ENCODE results near the gene TUBGCP2.
A peak's percentile ranks its signal among the peaks of the same experiment; 100 is the strongest.
"Not testable (repeated sequence)": the region's sequence is repeated elsewhere in the genome, so short reads cannot be mapped to it uniquely, and the experiment has no call there.

The TUBGCP2 gene

DNA sequence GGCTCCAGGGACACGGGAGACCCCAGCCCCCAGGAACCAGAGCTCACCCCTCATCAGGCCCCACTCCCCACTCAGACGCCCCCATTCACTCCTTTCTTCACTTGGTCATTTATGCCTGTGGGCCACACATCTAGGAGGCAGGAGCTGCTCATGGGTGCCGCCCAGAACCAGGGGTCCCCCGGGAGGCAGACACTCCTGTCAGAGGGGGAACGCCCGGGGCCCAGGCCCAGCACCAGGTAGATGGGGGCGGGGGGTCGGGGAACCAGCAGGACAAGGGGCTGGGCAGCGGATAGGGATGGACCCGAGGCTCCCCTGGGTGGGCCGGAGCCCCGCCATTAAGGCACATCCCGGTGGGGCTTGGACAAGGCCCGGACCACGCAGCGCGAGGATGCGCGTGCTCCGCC lies 16.2 kb upstream of the TUBGCP2 start:
- DNase-seq (ENCODE audit: low spot score) = no peak

DNA sequence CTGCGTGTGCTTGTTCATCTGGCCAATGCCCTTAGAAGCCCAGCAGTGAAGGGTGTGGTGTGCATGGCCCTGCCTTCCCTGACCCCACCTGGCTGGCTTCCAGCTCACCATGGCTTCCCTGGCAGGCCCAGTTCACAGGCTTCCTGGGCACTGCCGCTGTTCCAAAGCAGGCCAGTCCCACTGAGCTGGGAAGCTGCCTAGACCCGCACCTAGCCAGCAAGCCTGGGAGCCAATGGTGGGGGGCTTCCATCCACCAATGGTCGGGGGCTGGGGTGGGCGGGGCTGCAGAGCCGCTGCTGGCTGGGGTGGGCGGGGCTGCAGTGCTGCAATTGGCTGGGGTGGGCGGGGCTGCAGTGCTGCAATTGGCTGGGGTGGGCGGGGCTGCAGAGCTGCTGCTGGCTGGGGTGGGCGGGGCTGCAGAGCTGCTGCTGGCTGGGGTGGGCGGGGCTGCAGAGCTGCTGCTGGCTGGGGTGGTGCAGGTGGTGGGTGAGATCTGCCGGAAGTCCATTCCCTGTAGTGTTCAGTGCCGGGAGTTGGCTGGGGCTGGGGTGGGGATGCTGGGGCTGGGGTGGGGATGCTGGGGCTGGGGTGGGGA lies 15.6 kb upstream of the TUBGCP2 start:
- peak; percentile 59 for DNase-seq (ENCODE audit: low spot score)

DNA sequence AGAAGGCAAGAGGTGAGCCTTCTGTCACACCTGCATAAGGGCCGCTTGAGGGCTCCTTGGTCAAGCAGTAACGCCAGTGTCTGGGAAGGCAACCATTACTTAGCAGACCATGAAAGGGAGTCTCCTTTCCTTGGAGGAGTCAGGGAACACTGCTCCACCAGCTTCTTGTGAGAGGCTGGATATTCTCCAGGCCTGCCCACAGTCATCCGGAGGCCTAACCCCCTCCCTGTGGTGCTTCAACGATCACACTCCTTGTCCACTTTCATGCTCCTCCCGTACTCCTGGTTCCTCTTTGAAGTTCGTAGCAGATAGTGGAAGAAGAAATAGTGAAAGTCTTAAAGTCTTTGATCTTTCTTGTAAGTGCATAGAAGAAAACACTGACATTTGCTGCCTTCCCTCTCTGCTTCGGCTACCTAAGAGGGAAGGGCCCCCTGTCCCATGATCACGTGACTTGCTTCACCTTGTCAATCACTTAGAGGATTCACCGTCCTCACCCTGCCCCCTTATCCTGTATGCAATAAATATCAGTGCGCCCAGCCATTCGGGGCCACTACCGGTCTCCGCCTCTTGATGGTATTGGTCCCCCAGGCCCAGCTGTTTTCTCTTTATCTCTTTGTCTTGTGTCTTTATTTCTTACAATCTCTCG lies 13.5 kb upstream of the TUBGCP2 start:
- DNase-seq (ENCODE audit: low spot score) = not testable (repeated sequence)

DNA sequence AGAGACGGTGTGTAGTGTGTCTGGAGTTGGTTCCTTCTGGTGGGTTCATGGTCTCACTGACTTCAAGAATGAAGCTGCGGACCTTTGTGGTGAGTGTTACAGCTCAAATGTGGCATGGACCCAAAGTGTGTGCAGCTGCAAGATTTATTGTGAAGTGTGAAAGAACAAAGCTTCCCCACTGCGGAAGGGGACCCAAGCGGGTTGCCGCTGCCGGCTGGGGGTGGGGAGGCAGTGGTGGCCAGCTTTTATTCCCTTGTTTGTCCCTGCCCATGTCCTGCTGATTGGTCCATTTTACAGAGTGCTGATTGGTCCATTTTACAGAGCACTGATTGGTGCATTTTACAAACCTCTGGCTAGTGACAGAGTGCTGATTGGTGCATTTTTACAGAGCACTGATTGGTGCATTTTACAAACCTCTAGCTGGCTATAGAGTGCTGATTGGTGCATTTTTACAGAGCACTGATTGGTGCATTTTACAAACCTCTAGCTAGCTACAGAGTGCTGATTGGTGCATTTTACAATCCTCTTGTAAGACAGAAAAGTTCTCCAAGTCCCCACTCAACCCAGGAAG lies 12.3 kb upstream of the TUBGCP2 start:
- not testable (repeated sequence) for DNase-seq (ENCODE audit: low spot score)

DNA sequence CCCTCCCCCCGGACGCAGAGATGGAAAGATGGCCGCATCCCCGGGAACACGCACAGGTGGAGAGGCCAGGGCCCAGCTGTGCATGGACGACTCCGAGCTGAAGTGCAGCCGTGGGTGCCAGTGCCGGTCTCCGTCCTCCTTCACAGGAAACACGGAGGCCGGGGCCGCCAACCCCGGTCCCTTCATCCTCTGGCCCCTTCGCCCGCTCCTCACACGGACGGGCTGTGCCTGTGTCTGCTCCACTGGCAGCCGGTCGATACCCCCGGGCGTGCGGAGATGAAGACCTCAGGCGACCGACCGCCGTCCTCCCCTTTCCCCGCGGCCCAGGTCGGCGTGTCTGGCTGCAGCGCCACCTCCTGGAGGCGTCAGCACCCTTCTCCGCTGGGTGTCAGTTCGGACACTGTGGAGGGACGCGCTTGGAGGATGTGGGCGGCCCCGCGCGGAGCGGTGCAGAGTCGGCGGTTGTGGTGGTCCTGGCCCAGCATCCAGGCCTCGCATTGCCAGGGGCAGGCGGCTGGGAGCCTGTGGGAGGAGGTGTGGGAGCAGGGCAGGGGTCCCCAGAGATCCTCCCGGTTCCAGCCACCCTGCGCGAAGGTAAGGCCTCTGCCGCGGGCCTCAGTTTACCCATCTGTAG lies 9.9 kb upstream of the TUBGCP2 start:
- DNase-seq (ENCODE audit: low spot score) = peak; percentile 72

DNA sequence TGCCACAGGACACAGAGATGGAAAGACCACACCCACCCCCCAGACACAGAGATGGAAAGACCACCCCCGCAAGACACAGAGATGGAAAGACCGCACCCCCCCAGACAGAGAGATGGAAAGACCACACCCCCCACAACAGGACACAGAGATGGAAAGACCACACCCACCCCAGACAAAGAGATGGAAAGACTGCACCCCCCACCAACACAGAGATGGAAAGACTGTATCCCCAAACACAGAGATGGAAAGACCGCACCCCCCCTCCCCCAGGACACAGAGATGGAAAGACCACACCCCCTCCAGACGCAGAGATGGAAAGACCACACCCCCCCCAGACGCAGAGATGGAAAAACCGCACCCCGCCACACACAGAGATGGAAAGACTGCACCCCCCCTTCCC lies 8.1 kb upstream of the TUBGCP2 start:
- no peak for DNase-seq (ENCODE audit: low spot score)

- no peak for DNase-seq (ENCODE audit: low spot score)
These were observed 7.6 kb upstream of the TUBGCP2 start for GRCh38 chr10:133316266-133316665.

DNA sequence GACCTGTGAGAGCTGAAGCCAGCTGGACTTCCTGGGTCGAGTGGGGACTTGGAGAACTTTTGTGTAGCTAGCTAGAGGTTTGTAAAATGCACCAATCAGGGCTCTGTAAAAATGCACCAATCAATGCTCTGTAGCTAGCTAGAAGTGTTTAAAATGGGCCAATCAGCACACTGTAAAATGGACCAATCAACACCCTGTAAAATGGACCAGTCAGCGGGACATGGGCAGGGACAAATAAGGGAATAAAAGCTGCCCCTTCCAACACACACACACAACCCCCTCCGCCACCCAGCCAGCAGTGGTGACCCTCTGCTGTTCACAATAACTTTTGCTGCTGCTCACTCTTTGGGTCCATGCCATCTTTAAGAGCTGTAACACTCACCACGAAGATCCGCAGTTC lies 7.2 kb upstream of the TUBGCP2 start:
- no peak for DNase-seq (ENCODE audit: low spot score)

DNA sequence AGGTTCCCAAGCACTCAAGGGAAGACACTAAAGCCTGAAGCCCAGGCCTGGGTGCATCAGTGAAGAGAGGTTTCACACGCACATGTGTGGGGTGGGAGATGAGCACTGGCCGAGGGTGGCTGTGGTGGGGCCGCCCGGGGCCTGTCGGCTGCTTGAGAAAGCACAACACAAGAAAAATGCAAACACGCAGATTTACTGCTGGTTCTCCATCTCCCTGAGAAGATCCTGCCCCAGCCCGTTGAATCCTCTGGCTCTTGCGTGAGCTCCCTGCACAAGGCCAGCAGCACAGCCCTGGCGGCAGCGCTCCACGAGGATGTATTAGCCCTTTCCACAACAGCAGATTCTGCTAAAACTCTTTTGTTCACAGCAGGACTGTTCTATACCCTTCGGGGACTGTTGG lies 6.2 kb upstream of the TUBGCP2 start:
- DNase-seq (ENCODE audit: low spot score) = no peak

DNA sequence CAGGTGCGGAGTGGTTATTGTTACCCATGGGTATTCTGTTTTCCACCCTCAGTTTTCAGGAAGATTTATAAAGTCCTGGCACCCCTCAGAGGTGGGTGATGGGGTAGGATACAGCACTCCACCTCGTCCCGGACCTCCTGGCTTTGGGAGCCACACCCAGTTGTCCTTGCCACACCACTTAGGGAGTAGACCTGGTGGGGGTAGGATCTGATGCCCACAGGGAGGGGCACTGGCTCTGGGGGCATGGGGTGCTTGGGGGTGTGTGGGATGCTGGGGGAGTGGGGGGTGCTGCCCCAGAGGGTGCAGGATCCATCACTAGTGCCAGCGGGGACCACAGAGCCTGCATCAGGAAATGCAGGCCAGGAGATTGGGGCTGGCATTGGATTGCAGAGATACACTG lies 4.5 kb upstream of the TUBGCP2 start:
- DNase-seq (ENCODE audit: low spot score) = no peak

GRCh38 chr10:133312769-133313145 lies 4.1 kb upstream of the TUBGCP2 start:
- no peak for DNase-seq (ENCODE audit: low spot score)

- DNase-seq (ENCODE audit: low spot score) = no peak
These were observed 3.5 kb upstream of the TUBGCP2 start for GRCh38 chr10:133312016-133312768.

DNA sequence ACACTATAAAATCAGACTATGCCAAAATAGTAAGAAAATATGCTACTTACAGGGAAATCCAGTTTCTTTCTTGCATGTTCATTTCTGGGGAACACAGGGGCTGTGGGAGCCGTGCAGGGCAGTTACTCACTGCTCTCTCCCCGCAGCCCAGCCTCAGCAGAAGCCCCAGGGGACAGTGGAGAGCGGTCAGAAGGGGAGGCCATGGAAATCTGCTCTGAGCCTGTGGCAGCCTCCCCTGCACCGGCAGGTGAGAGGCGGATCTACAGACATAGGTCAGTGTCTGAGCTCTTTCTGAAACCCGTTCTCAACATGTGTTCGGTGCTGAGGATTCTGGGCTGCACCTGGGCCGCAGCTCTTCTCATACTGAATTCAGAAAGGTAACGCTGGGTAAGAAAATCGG lies 2.9 kb upstream of the TUBGCP2 start:
- DNase-seq (ENCODE audit: low spot score) = no peak

- DNase-seq (ENCODE audit: low spot score) = no peak
These were observed 2.1 kb upstream of the TUBGCP2 start for GRCh38 chr10:133310789-133311188.

DNA sequence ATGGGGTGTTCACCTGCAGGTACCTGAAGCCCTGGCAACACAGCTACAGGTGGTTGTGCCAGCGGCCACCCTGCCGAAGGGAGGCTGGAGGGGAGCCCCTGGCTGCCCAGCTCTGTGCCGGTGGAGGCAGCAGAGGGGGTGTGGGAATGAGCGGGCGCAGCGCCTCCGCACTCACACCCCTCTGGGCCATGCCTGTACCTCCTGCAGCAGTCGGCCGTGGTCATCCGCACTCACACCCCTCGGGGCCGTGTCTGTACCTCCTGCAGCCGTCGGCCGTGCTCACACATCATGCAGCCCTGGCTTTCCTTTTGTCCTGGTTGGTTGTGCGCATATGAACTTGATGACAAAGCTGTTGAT lies 1.7 kb upstream of the TUBGCP2 start:
- no peak for DNase-seq (ENCODE audit: low spot score)

DNA sequence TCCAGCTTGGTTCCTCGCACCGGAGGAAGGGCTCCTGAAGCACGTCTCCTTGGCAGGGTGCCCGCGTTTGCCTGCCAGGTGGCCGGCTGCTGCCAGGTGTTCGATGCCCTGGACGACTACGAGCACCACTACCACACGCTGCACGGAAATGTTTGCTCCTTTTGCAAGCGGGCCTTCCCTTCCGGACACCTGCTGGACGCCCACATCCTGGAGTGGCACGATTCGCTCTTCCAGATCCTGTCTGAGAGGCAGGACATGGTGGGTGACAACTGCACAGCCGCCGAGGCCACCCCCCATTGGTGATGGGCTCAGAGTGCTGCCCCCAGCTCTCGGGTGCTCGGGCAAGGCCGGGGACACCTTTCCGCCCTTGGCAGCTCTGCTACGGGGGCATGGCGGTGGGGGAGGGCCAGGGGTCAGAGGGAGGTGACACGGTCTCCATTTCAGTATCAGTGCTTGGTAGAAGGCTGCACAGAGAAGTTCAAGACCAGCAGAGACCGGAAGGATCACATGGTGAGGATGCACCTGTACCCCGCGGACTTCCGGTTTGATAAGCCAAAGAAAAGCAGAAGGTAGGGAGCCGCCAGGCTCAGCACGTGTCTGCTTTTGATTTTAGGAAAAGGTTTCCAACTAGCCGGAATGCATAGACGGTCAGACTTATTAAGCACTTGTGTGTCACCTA lies 1.2 kb upstream of the TUBGCP2 start:
- DNase-seq (ENCODE audit: low spot score) = no peak

GRCh38 chr10:133309100-133309719 lies 538 bp upstream of the TUBGCP2 start:
- DNase-seq (ENCODE audit: low spot score) = peak; percentile 91

DNA sequence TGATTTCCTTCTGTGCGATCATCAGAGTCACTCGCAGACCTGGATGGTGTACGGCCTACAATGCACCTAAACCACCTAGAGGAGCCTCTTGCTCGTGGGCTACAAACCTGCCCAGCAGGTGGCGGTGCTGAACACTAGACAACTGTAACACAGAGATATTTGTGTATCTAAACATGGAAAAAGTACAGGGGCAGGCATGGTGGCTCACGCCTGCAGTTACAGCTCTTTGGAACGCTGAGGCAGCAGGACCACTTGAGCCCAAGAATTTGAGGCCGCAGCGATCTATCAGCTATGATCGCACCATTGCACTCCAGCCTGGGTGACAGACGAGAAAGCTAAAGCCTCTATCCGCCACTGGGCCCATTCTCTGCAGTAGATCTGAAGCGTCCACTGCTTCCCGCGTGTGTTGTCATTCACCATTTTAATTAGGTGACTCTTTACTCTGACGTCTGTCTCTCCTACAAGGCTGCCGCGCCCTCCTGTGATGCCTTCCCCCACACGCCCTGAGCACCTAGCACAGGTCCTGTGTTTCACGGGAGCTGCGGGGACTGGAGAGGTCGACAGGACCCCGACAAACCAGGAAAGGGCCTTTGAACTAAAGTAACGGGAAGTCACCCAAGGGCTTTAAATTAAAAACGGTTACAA lies 774 bp downstream of the TUBGCP2 start:
- peak; percentile 89 for DNase-seq (ENCODE audit: low spot score)

DNA sequence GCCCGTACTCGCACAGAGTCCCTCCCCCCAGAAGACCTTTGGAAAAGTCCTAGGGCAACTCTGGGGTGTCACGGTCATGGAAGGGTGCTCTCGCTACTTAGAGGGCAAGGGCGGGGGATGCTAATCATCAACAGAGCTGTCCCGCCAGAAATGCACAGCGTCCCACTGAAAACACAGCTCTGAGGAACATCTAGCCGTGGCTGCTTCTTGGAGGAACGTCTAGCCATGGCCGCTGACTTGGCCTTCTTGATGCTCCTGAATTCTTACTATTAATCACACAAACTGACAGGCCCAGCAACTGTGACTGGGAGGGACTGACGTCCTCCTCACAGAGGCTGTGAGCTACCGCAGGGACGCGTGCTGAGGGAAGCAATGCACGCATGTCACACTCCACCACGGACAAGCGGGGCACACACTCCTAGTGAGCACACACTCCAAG lies 1.7 kb downstream of the TUBGCP2 start:
- DNase-seq (ENCODE audit: low spot score) = peak; percentile 66

DNA sequence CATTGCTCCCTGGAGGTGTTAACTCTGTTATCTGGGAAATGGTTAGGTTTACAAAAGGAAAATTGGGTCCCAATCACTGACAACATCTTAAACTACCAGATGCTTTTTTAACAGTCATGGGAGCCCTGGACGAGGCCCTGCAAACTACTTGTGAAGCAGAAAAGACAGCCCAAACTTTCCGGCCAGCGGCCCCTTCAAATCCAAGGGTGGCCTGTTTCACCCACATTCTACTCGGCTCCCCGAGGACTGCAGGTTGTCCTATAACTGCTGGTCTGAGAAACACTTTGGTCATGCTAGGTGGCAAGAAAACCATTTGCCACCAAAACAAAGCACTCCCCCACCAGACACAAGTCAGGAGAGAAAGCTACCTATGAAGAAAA lies 2.6 kb downstream of the TUBGCP2 start:
- no peak for DNase-seq (ENCODE audit: low spot score)

- no peak for DNase-seq (ENCODE audit: low spot score)
These were observed 5.5 kb downstream of the TUBGCP2 start for GRCh38 chr10:133303206-133303605.
